GM19324 (cell line): Measurements from ENCODE around the gene LRRC63.

Experiments
- ATAC-seq: cut with Tn5 transposase; IDR thresholded peaks from one replicate; pipeline ENCODE4 v1.9.1; 2021; ENCODE audit warnings: mild to moderate bottlenecking, moderate library complexity; ENCODE audit not compliant: unreplicated experiment, low FRiP score

LRRC63 gene

DNA sequence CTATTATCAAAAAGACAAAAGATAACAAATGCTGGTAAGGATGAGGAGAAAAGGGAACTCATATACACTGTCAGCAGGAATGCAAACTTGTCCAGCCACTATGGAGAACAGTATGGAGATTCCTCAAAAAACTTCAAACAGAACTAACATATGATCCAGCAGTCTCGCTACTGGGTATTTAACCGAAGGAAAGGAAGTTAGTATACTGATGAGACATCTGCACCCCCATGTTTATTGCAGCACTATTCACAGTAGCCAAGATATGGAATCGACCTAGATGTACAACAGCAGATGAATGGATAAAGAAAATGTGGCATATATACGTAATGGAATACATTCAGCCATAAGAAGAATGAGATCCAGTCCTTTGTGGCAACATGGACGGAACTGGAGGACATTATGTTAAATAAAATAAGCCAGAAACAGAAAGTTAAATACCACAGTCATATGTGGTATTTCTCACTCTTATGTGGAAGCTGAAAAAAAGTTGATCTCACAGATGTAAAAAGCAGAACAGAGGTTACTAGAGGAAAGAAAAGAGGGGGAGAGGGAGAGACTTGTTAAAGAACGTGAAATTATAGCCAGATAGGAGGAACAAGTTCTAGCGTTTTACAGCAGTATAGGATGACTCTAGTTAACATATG is 92.1 kb downstream of the LRRC63 start:
- ATAC-seq = no peak

GRCh38 chr13:46304546-46304945 is 92.8 kb downstream of the LRRC63 start:
- ATAC-seq = no peak

- no peak for ATAC-seq
Observed at GRCh38 chr13:46307554-46307953, 95.8 kb downstream of the LRRC63 start.

DNA sequence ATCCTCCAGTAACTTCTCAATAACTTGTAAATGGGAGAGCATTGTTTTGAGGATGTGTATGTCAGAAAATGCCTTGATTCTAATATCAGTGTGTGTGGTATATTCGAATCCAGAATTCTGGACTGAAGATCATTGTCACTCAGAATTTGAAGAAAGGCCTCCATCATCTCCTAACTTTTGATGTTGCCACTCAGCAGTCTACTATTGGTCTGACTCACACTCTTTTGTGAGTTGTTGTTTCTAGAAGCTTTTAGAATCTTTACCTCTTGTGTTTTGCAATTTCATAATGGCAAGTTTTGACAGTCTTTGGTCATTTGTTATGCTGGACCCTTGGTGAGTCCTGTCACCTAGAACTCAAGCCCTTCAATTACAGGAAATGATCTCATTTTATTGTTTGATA is 98.3 kb downstream of the LRRC63 start:
- ATAC-seq = no peak

GRCh38 chr13:46311217-46311616 is 99.5 kb downstream of the LRRC63 start:
- no peak for ATAC-seq

- ATAC-seq = no peak
Observed at GRCh38 chr13:46313024-46313423, 101.3 kb downstream of the LRRC63 start.

DNA sequence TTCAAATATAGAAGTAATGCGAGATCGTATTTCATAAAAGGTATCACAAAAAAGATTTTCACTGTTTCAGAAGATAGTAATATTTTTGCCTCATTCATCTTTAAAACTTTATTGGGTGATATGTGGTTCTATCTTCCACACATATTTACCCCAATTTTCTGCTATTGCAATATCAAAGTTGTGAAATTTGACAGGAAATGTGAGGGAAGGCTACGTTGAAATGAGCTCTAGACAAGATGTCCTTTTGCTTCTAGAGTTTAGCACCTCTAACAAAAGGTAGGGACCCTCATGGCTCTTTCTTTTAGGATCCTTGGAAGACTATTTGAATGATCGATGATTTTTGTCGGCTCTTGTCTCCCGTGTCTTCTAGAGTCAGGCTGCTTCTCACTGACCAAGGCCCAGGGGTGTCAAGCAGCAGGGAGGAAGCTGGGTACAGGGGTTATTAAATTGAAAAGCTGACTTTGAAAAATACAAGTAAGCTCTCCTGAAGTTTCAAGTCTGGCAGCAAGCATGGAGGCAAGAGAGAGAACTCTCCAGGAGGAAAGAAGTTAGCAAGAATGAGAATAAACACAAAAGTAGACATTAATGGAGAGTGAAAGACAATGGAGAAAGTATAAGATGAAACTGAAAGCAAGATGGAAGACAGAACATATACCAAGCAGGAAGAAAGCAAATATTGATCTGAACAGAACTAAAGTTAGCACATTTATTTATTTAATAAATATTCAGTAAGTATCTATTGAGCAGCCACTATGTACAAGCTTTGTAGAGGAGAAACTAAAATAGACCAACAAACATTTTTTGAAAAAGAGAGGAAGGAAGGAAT is 101.9 kb downstream of the LRRC63 start:
- ATAC-seq = no peak

DNA sequence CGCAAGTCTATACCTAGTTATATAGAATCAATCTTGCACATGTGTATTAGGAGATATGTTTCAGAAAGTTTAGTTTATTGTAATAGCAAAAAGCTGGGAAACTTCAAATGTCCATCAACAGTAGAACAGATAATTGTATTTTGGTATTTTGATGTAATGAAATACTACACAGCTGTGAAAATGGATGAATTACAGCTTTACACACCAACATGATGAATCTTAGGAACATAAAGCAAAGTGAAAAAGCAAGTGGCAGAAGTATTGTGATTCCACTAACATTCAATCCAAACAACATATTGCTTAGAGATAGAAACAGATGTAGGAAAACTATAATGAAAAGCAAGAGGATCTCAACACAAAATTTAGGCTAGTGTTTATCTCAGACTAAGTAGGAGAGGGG is 102.9 kb downstream of the LRRC63 start:
- ATAC-seq = no peak

DNA sequence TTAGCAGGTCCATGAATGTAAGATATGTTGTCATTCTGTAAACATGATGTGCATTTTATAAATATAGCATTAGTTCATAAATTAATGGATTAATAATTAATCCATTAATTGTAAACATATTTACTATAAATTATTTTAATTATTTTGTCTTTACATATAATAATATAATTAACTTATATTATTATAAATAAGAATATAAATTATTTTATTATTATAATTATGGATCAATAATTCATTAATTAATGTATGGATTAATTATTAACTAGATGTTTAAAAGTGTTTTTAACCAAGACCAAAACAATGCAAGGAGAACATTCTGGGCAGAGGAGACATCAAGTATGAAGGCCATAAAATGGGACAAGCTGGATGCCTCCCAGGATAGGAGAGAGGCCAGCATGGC is 103.3 kb downstream of the LRRC63 start:
- no peak for ATAC-seq

DNA sequence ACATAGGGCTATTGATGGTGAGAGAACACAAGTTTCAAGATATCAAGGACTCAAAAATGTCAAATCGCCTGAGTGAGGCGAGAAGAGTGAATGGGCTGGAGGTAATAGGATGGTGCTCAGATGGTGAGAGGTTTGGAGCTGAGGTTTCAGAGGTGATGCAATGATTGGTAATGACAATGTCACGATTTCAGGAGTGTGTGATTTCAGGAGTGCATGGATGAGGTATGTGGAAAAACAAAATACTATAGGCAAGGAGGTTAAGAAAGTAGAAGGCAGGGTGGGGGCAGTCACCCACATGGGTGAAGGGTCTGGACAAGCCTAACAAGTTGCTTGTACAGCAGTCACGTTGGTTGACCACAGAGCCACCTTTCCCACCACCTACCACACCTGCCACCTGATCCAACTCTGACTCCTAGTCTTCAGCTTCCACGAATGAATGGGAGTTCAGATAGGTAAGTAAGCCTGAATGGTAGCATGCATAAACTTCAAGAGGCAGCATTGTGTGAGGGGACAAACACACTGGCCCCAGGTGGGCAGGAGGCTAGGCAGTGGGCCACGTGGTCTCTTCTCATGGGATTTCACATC is 103.9 kb downstream of the LRRC63 start:
- no peak for ATAC-seq

DNA sequence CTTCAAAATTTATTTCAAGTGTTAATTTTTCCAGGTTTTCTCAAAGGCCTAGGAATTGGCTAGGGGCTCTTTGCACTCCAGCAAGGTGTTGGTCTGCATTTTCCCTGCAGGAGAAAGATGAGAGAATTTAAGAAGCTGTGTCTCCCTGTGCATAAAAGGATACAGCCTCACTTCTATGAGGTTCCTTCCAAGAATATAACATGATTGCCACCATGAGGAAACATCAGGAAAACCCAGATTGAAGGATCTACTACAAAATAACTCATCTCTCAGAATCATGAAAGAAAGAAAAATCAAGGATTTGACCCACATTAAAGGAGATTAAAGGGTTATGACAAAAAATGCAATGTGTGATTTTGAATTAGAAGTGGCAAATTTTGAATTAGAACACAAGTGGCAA is 105.4 kb downstream of the LRRC63 start:
- ATAC-seq = no peak

DNA sequence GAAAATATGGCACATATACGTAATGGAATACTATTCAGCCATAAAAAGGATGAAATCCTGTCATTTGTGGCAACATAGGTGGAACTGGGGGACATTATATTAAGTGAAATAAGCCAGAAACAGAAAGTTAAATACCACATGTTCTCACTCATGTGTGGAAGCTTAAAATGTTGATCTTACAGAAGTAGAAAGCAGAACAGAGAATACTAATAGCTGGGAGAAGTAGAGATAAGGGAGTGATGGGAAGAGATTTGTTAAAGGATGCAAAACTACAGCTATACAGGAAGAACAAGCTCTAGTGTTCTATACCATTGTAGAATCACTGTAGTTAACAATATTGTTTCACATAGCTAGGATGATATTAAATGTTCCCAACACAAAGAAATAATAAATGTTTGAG is 107.3 kb downstream of the LRRC63 start:
- ATAC-seq = no peak

DNA sequence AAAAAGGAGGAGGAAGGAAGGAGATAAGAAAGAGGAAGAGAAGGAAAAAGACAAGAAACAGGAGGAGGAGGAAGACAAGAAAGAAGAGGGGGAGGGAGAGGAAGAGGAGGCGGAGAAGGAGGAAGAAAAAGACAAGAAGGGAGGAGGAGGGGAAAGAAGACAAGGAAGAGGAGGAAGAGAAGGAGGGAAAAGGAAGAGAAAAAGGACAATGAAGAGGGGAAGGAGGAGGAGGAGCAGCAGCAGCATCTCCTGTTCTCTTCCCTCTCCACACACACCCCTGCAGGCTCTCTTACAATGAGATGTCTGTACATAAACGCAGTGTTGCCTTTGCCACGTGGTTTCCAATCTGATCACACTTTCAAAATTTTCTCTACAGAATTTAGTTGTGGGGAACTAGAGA is 108.7 kb downstream of the LRRC63 start:
- ATAC-seq = no peak

DNA sequence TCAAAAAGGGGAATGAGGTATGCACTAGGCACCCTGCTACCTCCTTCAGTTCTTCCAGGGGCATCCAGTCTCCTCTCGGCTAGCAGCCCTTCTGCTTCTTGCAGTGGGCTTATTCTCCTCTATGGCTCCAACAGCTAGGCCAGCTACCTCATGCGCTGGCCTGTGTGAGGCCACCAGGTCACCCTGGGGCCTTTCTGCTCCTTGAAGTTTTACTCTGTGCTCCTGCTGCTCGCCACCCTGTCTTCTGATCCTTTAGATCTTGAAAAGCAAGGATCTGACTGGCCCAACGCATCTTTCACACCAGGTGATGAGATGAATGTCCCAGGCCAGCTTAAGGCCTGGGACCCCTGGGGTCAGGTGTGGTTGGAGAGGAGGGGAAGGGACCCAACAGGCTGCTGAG is 109.1 kb downstream of the LRRC63 start:
- no peak for ATAC-seq

DNA sequence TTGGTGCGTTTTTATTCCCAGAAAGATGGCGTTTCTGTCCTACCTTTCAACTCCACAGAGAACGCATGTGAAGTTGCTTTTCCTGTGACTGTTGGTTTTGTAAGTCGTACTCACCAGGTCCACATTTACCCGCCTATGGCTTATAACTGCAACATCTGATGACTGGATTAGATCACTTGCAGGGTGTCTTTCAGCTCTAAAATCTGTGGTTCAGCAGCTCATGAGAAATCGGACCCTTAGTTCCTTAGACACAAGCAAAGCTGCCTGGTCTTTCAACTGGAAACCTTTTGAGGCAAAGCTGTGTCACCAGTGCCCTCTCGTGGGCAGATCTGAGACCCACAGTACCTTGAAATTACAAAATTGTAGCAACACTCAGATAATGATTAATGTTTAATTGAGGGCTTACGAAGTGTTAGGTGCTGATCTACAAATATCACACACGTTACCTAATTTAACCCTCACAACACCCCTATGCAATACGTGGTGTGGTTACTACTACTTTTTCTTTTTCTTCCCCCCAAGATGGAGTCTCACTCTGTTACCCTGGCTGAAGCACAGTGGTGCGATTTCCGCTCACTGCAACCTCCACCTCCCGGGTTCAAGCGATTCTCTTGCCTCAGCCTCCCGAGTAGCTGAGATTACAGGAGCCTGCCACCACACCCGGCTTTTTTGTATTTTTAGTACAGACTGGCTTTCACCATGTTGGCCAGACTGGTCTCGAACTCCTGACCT is 109.9 kb downstream of the LRRC63 start:
- no peak for ATAC-seq

GRCh38 chr13:46324976-46325375 is 113.2 kb downstream of the LRRC63 start:
- ATAC-seq = no peak
